Keratinocyte (primary cell): ENCODE measurements around the gene TARBP1. TPM values are rescaled to one million over a fixed set of nuclear protein-coding genes. Genes with fewer than 3 reads are reported as not detected.
"Not testable (repeated sequence)": the region's sequence is repeated elsewhere in the genome, so short reads cannot be mapped to it uniquely, and the experiment has no call there.

Experiments
- DNase-seq: peaks from one replicate; pipeline ENCODE4 v3.0.0-alpha.2; 2011; ENCODE audit warnings: low read depth, missing footprints, low spot score
- FAIRE-seq: peaks from 2 replicates; lab custom pipeline; 2011; peaks lifted over from hg19 to GRCh38; lab: Jason Lieb, UNC
- H2AFZ ChIP-seq: 2 replicates; pipeline ENCODE4 v1.6.0; 2012; ENCODE audit warnings: low read length, control low read depth, inconsistent platforms; ENCODE audit not compliant: control insufficient read depth
- H3K27ac ChIP-seq: 2 replicates; pipeline ENCODE4 v1.5.1; 2011; ENCODE audit warnings: low read length; ENCODE audit not compliant: control insufficient read depth, insufficient read depth
- H3K27me3 ChIP-seq: 3 replicates; pipeline ENCODE4 v1.6.0; 2011; ENCODE audit warnings: low read length; ENCODE audit not compliant: control insufficient read depth, insufficient read depth; ENCODE audit errors: extremely low read depth
- H3K36me3 ChIP-seq, 2 experiments: 2 replicates in 1 of 2; 3 replicates in 1 of 2; pipeline ENCODE4 v1.5.1; 2011; ENCODE audit warnings: low read length in 2 of 2, mild to moderate bottlenecking in 1 of 2; ENCODE audit not compliant: control insufficient read depth in 2 of 2, insufficient read depth in 2 of 2; ENCODE audit errors: extremely low read depth in 1 of 2
- H3K4me1 ChIP-seq: 3 replicates; pipeline ENCODE4 v1.5.1; 2011; ENCODE audit warnings: low read length; ENCODE audit not compliant: control insufficient read depth, insufficient read depth; ENCODE audit errors: extremely low read depth
- H3K4me2 ChIP-seq: 3 replicates; pipeline ENCODE4 v1.6.0; 2011; ENCODE audit warnings: low read depth, low read length; ENCODE audit not compliant: control insufficient read depth, insufficient read depth; ENCODE audit errors: extremely low read depth
- H3K4me3 ChIP-seq, 3 experiments: fragments of 200-600 bp in 1 of 3; sonication (generic) in 1 of 3; 2 replicates in 2 of 3; 3 replicates in 1 of 3; pipeline ENCODE4 v1.5.1; 2011 to 2016; ENCODE audit warnings: low read length in 3 of 3, mild to moderate bottlenecking in 3 of 3, control low read depth in 2 of 3, inconsistent platforms in 1 of 3, low read depth in 1 of 3, mixed read lengths in 1 of 3, mixed run types in 1 of 3, moderate library complexity in 1 of 3; ENCODE audit not compliant: control insufficient read depth in 2 of 3, insufficient read depth in 2 of 3; ENCODE audit errors: extremely low read depth in 1 of 3
- H3K79me2 ChIP-seq: 2 replicates; pipeline ENCODE4 v1.6.0; 2012; ENCODE audit warnings: low read length; ENCODE audit not compliant: control insufficient read depth, insufficient read depth
- H3K9ac ChIP-seq: 3 replicates; pipeline ENCODE4 v1.6.0; 2011; ENCODE audit warnings: low read length; ENCODE audit not compliant: control insufficient read depth, insufficient read depth; ENCODE audit errors: extremely low read depth
- H3K9me1 ChIP-seq: 3 replicates; pipeline ENCODE4 v1.6.0; 2011; ENCODE audit warnings: low read length; ENCODE audit not compliant: control insufficient read depth, insufficient read depth; ENCODE audit errors: extremely low read depth
- H3K9me3 ChIP-seq: 2 replicates; pipeline ENCODE4 v1.5.1; 2012; ENCODE audit warnings: low read depth, low read length; ENCODE audit not compliant: control insufficient read depth
- H4K20me1 ChIP-seq: 3 replicates; pipeline ENCODE4 v1.6.0; 2011; ENCODE audit warnings: low read length; ENCODE audit not compliant: control insufficient read depth, insufficient read depth; ENCODE audit errors: extremely low read depth
- EZH2 ChIP-seq: IDR thresholded peaks from one replicate; pipeline ENCODE4 v1.6.1; 2012; ENCODE audit warnings: inconsistent platforms, mild to moderate bottlenecking, low read length, moderate library complexity
- dilution Hi-C: fragments of 300-500 bp; cut with MboI; formaldehyde crosslinking; loops from one replicate; pipeline ENCODE4 v1.7.0; 2020; ENCODE audit warnings: low sequenced_read_pairs; ENCODE audit not compliant: extremely low pct_ligation_motif_present
- polyA plus RNA-seq, 5 experiments: library from polyadenylated mRNA; depleted of rRNA in 3 of 5; stranded (reverse) in 3 of 5; stranded (forward) in 1 of 5; unstranded in 1 of 5; fragments of >200 nt; gene quantifications; 1 replicate in 1 of 5; 2 replicates in 3 of 5; 3 replicates in 1 of 5; pipeline versions ENCODE4 v1.2.1 to v1.2.3, GENCODE V29; 2011 to 2012; ENCODE audit warnings: missing spikeins in 2 of 5, low read depth in 1 of 5, low replicate concordance in 1 of 5
- TF ChIP-seq, protein P1 (sequence below), 3 experiments: IDR thresholded peaks in 1 of 3; conservative IDR thresholded peaks in 1 of 3; optimal IDR thresholded peaks in 1 of 3; 2 replicates in 2 of 3; 3 replicates in 1 of 3; pipeline versions ENCODE3 to v1.5.1; 2011; ENCODE audit warnings: low read length in 3 of 3, mild to moderate bottlenecking in 3 of 3, moderate library complexity in 2 of 3, control low read depth in 1 of 3, inconsistent platforms in 1 of 3; ENCODE audit not compliant: insufficient read depth in 2 of 3; ENCODE audit errors: extremely low read depth in 1 of 3

The TARBP1 gene
- polyA plus RNA-seq, 1 donor (not counting 4 experiments of a cell fraction or from before 2014, with no cell fraction given), result 28.7 TPM

DNA sequence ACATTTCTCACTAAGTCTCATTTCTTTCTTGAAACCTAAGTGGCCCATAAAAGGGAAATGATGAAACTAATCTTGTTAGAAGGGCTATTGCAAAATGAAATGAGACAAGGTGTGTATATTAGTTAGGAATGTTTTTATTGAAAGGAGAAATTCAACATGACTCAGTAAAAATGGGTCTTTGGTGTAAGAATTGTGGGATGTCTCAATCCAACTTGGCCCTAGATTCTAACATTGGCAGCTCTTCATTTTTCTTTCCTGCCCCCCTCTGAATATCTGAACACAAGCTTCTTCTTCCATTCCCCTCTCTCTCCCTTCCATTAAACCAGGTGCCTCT is 26.8 kb upstream of the TARBP1 start:
- Histone ChIP-seq H3K27me3 (no peaks in the 10 kb centered on the region), H3K27ac (peak overlapping the region; percentile 85), H3K79me2 (no peaks in the 10 kb centered on the region), H4K20me1 (no peaks in the 10 kb centered on the region), H3K9ac (peak overlapping the region; percentile 43), H3K36me3 (no peaks in the 10 kb centered on the region), H3K4me3 (no peak overlapping the region), H3K4me1 (peaks cover 26% of the 10 kb centered on the region), H2AFZ (no peak overlapping the region), H3K9me3 (no peaks in the 10 kb centered on the region), H3K4me2 (peak overlapping the region; percentile 22), H3K9me1 (no peaks in the 10 kb centered on the region)
- DNase-seq, result no peak
- dilution Hi-C loops, result no loop called here
- TF ChIP-seq EZH2, result no peak
- TF ChIP-seq, protein P1, sequence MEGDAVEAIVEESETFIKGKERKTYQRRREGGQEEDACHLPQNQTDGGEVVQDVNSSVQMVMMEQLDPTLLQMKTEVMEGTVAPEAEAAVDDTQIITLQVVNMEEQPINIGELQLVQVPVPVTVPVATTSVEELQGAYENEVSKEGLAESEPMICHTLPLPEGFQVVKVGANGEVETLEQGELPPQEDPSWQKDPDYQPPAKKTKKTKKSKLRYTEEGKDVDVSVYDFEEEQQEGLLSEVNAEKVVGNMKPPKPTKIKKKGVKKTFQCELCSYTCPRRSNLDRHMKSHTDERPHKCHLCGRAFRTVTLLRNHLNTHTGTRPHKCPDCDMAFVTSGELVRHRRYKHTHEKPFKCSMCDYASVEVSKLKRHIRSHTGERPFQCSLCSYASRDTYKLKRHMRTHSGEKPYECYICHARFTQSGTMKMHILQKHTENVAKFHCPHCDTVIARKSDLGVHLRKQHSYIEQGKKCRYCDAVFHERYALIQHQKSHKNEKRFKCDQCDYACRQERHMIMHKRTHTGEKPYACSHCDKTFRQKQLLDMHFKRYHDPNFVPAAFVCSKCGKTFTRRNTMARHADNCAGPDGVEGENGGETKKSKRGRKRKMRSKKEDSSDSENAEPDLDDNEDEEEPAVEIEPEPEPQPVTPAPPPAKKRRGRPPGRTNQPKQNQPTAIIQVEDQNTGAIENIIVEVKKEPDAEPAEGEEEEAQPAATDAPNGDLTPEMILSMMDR (optimal IDR thresholded peaks at IDR 0.05 in 1 of 3, IDR thresholded peaks at IDR 0.05 in 1 of 3, conservative IDR thresholded peaks at IDR 0.05 in 1 of 3; ENCODE audit: extremely low read depth in 1 of 3, insufficient read depth in 2 of 3, low read length in 3 of 3), result no peak
- FAIRE-seq, result peak; percentile 9

DNA sequence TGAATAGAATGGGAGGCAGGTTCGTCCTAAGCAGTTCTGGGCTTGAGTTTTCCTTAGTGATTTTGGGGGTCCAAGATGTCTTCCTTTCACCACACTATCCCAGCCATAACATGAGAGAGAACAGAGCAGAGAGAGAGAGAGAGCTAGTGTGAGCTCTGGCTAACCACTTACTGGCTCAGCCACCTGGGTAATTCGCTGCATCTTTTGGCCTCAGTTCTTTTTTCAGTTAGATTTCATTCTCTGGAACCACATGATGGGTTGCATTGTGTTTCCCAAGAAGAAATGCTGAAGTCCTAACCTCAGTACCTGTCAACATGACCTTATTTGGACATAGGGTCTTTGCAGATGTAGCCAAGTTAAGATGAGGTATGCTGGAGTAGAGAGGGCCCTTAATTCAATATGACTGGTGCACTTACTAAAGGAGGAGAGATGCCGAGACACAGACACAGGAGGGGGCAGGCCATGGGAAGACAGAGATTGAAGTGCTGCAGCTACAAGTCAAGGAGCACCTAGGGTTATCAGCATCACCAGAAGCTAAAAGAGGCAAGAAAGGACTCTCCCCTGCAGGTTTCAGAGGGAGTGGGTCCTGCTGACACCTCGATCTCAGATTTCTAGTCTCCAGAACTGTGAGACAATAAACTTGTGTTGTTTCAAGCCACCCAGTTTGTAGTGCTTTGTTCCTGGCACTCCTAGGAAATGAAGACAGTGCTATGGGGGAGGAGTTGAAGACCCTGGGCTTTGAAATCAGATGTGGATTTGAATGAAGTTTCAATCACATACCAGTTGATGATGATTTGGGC is 26.2 kb upstream of the TARBP1 start:
- H3K4me1 ChIP-seq, result peaks cover 31% of the 10 kb centered on the region

DNA sequence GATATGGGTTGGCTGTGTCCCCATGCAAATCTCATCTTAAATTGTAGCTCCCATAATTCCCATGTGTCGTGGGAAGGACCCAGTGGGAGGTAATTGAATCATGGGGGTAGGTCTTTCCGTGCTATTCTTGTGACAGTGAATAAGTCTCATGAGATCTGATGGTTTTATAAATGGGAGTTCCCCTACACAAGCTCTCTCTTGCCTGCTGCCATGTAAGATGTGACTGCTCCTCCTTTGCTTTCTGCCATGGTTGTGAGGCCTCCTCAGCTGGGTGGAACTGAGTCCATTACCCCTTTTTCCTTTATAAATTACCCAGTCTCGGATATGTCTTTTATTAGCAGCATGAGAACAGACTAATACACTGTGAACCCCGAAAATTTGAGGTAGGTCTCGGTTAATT is 25.3 kb upstream of the TARBP1 start:
- DNase-seq, H3K9me3 ChIP-seq, H3K9me1 ChIP-seq, H2AFZ ChIP-seq, H3K79me2 ChIP-seq, H3K27me3 ChIP-seq, H3K4me2 ChIP-seq, H3K4me3 ChIP-seq, dilution Hi-C loops, H3K36me3 ChIP-seq, H4K20me1 ChIP-seq, H3K27ac ChIP-seq, FAIRE-seq, H3K9ac ChIP-seq: not testable (repeated sequence)
- H3K4me1 ChIP-seq, result peaks cover 31% of the 10 kb centered on the region

More for the DNA sequence above, 26.2 kb upstream of the TARBP1 start:
- H3K27me3 ChIP-seq, result no peaks in the 10 kb centered on the region
- dilution Hi-C loops, result no loop called here
- H3K4me3 ChIP-seq, result no peak overlapping the region
- peak overlapping the region; percentile 41 for H2AFZ ChIP-seq
- H3K79me2 ChIP-seq, result no peaks in the 10 kb centered on the region
- H3K27ac ChIP-seq, result peak overlapping the region; percentile 85
- no peaks in the 10 kb centered on the region for H4K20me1 ChIP-seq
- no peaks in the 10 kb centered on the region for H3K9me1 ChIP-seq
- peak overlapping the region; percentile 22 for H3K4me2 ChIP-seq
- H3K9ac ChIP-seq, result peak overlapping the region; percentile 43
- no peaks in the 10 kb centered on the region for H3K36me3 ChIP-seq
- FAIRE-seq (peak; percentile 57), DNase-seq (no peak)
- no peak for TF ChIP-seq EZH2
- no peaks in the 10 kb centered on the region for H3K9me3 ChIP-seq
